HepG2 (cell line): ENCODE measurements around the gene ZNF276. TPM values are rescaled to one million over a fixed set of nuclear protein-coding genes. Genes with fewer than 3 reads are reported as not detected.

Experiments used
- FOXO1 ChIP-seq: sonication (generic); formaldehyde crosslinking; IDR thresholded peaks from 2 replicates; pipeline ENCODE4 v1.4.0; 2020; ENCODE audit warnings: missing genetic modification reagents
- JARID2 ChIP-seq: sonication (generic); formaldehyde crosslinking; IDR thresholded peaks from 2 replicates; pipeline ENCODE4 v1.8.1; 2023; ENCODE audit warnings: missing genetic modification reagents, inconsistent platforms; ENCODE audit not compliant: insufficient replicate concordance
- NRL ChIP-seq: sonication (generic); formaldehyde crosslinking; IDR thresholded peaks from 2 replicates; pipeline ENCODE4 v1.5.0; 2020; ENCODE audit warnings: missing genetic modification reagents, mild to moderate bottlenecking, moderate library complexity, borderline replicate concordance
- ZFP91 ChIP-seq: sonication (generic); formaldehyde crosslinking; IDR thresholded peaks from 2 replicates; pipeline ENCODE4 v1.9.0; 2022; ENCODE audit warnings: missing genetic modification reagents, mild to moderate bottlenecking, borderline replicate concordance
- ZNF407 ChIP-seq: sonication (generic); formaldehyde crosslinking; IDR thresholded peaks from one replicate; pipeline ENCODE4 v1.5.1; 2020; ENCODE audit warnings: mild to moderate bottlenecking, missing genetic modification reagents; ENCODE audit errors: not compliant biosample characterization
- ZSCAN12 ChIP-seq: sonication (generic); formaldehyde crosslinking; IDR thresholded peaks from 2 replicates; pipeline ENCODE4 v1.9.0; 2021; ENCODE audit warnings: mild to moderate bottlenecking, missing genetic modification reagents
- polyA plus RNA-seq, 8 experiments: library from polyadenylated mRNA; depleted of rRNA in 3 of 8; stranded (reverse) in 7 of 8; unstranded in 1 of 8; fragments of >200 nt; fragmentation: Illumina TruSeq in 4 of 8; extraction: Trizol in 4 of 8; gene quantifications; 2 replicates each; pipeline versions ENCODE4 v1.2.1 to v1.2.3, GENCODE V29; 2011 to 2016; ENCODE audit warnings: low read depth in 4 of 8, missing spikeins in 1 of 8, mixed read lengths in 1 of 8; ENCODE audit not compliant: insufficient read depth in 1 of 8
- total RNA-seq, 5 experiments: library from RNA; depleted of rRNA; stranded (reverse); fragments of >200 nt; fragmentation: Illumina TruSeq; extraction: Trizol; gene quantifications; 2 replicates each; pipeline ENCODE4 v1.2.3, GENCODE V29; 2016; ENCODE audit warnings: low read depth in 1 of 5

ZNF276 gene
- total and polyA plus RNA-seq, 2 of the 13 experiments (the other 11 are each of a cell fraction or from before 2014, with no cell fraction given) = 17.7 to 18.0 TPM

GRCh38 chr16:89765292-89765830 is 44.0 kb downstream of the ZNF276 start (continued):
- TF ChIP-seq ZNF407 (CRISPR knock-in tag) (no peak), JARID2 (CRISPR knock-in tag) (no peak), ZSCAN12 (CRISPR knock-in tag) (no peak), ZFP91 (CRISPR knock-in tag) (no peak), FOXO1 (CRISPR knock-in tag) (no peak), NRL (CRISPR knock-in tag) (no peak)
